Transverse colon (tissue), 4 donors: ENCODE data around the gene BANP. TPM values are rescaled to one million over a fixed set of nuclear protein-coding genes. Genes with fewer than 3 reads are reported as not detected.
"Not testable (repeated sequence)": the region's sequence is repeated elsewhere in the genome, so short reads cannot be mapped to it uniquely, and the experiment has no call there.

Source experiments
- DNase-seq: peaks from one replicate; pipeline ENCODE4 v3.0.0-alpha.2; 2019
- H3K27ac ChIP-seq, 4 donors: fragments of 200-600 bp; sonication (generic); 2 replicates each; pipeline ENCODE4 v1.5.1; 2016 to 2018; ENCODE audit warnings: inconsistent platforms in 4 of 4
- H3K27me3 ChIP-seq: fragments of 200-600 bp; sonication (generic); 2 replicates; pipeline ENCODE4 v1.5.1; 2017; ENCODE audit warnings: inconsistent platforms
- H3K36me3 ChIP-seq, 4 donors: fragments of 200-600 bp; sonication (generic); 2 replicates each; pipeline ENCODE4 v1.5.1; 2017 to 2019; ENCODE audit warnings: inconsistent platforms in 4 of 4
- H3K4me1 ChIP-seq, 4 donors: fragments of 200-600 bp; sonication (generic); 2 replicates each; pipeline ENCODE4 v1.5.1; 2017 to 2020; ENCODE audit warnings: inconsistent platforms in 4 of 4
- H3K4me3 ChIP-seq, 4 donors: fragments of 200-600 bp; sonication (generic); 1 replicate in 1 of 4; 2 replicates in 3 of 4; pipeline versions ENCODE4 v1.5.1 to v1.6.1; 2017 to 2019; ENCODE audit warnings: inconsistent platforms in 4 of 4
- H3K9me3 ChIP-seq, 2 donors: fragments of 200-600 bp; sonication (generic); 2 replicates each; pipeline ENCODE4 v1.5.1; 2017 to 2019; ENCODE audit warnings: inconsistent platforms in 2 of 2
- CTCF ChIP-seq, 5 experiments: fragments of 200-600 bp in 3 of 5; fragments of 450-650 bp in 2 of 5; sonication (generic) in 3 of 5; IDR thresholded peaks; 1 replicate in 2 of 5; 2 replicates in 3 of 5; pipeline ENCODE4 v1.5.1; 2016 to 2017; ENCODE audit warnings: antibody characterized with exemption in 5 of 5, inconsistent platforms in 3 of 5, mild to moderate bottlenecking in 2 of 5, moderate library complexity in 1 of 5
- EP300 ChIP-seq: sonication (generic); formaldehyde crosslinking; IDR thresholded peaks from one replicate; pipeline ENCODE4 v1.6.1; 2017; ENCODE audit warnings: antibody characterized with exemption, low read depth
- POLR2A ChIP-seq: fragments of 450-650 bp; IDR thresholded peaks from one replicate; pipeline ENCODE4 v1.6.1; 2016; ENCODE audit warnings: antibody characterized with exemption, mild to moderate bottlenecking, moderate library complexity
- POLR2AphosphoS5 ChIP-seq, 3 donors: sonication (generic); formaldehyde crosslinking; IDR thresholded peaks; one replicate each; pipeline ENCODE4 v1.6.1; 2016; ENCODE audit warnings: antibody characterized with exemption in 3 of 3
- WGBS, 2 donors: methylation state at CpG; one replicate each; pipeline ENCODE4 v1.1.5; 2018; ENCODE audit warnings: low coverage in 1 of 2; 5-methylcytosine and 5-hydroxymethylcytosine counted together
- in situ Hi-C, 4 donors: fragments of 200-750 bp; cut with MboI; loops; one replicate each; pipeline versions ENCODE4 v1.15.0 to v1.15.1; 2017; ENCODE audit warnings: low sequenced_read_pairs in 3 of 4, low pct_ligation_motif_present in 1 of 4, low pct_unique_long_range_greater_than_20kb in 1 of 4
- intact Hi-C: fragments of 100-400 bp; cut with DNase I; formaldehyde crosslinking; loops from one replicate; pipeline ENCODE4 v1.15.1; 2023; ENCODE audit warnings: low total_unique reads
- total RNA-seq, 4 donors: library from RNA; depleted of rRNA; stranded (reverse); fragments of >200 nt; gene quantifications; one replicate each; pipeline ENCODE4 v1.1.0, GENCODE V29; 2016

The BANP gene
- total RNA-seq, 4 donors from 2014 or later, result 15.3 to 25.1 (median 18.7) TPM

- Histone ChIP-seq H3K9me3 (no peaks in the 10 kb centered on the region), H3K27ac (no peak overlapping the region), H3K4me1 (no peaks in the 10 kb centered on the region), H3K36me3 (no peaks in the 10 kb centered on the region), H3K27me3 (peaks cover 8% of the 10 kb centered on the region), H3K4me3 (no peak overlapping the region)
- TF ChIP-seq POLR2AphosphoS5 (IDR thresholded peaks at IDR 0.05), result no peak
- no peak for TF ChIP-seq CTCF (IDR thresholded peaks at IDR 0.05)
- no peak for TF ChIP-seq EP300
- no peak for TF ChIP-seq POLR2A
- 36% methylated on average over 4 of the region's 4 CpGs; no CpG with 5 or more reads in 1 of the 2 donors for WGBS, 2 donors
- intact Hi-C loops, result no loop called here
- DNase-seq, result no peak
- in situ Hi-C loops, result no loop called here
These were observed 24.1 kb upstream of the BANP start for GRCh38 chr16:87927195-87927562.

- in situ Hi-C loops, result no loop called here
- no peaks in the 10 kb centered on the region for H3K9me3 ChIP-seq
- no peaks in the 10 kb centered on the region for H3K36me3 ChIP-seq
- no peak overlapping the region for H3K4me3 ChIP-seq
- TF ChIP-seq EP300 (no peak), POLR2A (no peak), CTCF (IDR thresholded peaks at IDR 0.05) (no peak), POLR2AphosphoS5 (IDR thresholded peaks at IDR 0.05) (no peak)
- no peak for DNase-seq
- 50 to 65% methylated on average over 2 to 7 of the region's 7 CpGs for WGBS, 2 donors
- intact Hi-C loops, result no loop called here
- H3K4me1 ChIP-seq, result no peaks in the 10 kb centered on the region
- H3K27me3 ChIP-seq, result peaks cover 8% of the 10 kb centered on the region
- H3K27ac ChIP-seq, result no peak overlapping the region
These were observed 21.2 kb upstream of the BANP start for GRCh38 chr16:87929986-87930385.

- no peaks in the 10 kb centered on the region for H3K4me1 ChIP-seq
- WGBS, 2 donors, result 58 to 80% methylated on average over 2 to 11 of the region's 11 CpGs
- intact Hi-C loops, result no loop called here
These were observed 20.8 kb upstream of the BANP start for GRCh38 chr16:87930456-87930855.

GRCh38 chr16:87931504-87931903 lies 19.7 kb upstream of the BANP start:
- Histone ChIP-seq H3K36me3 (no peaks in the 10 kb centered on the region), H3K27ac (no peak overlapping the region), H3K27me3 (peaks cover 2% of the 10 kb centered on the region), H3K4me1 (no peaks in the 10 kb centered on the region), H3K9me3 (no peaks in the 10 kb centered on the region), H3K4me3 (no peak overlapping the region)
- no peak for DNase-seq
- no peak for TF ChIP-seq CTCF (IDR thresholded peaks at IDR 0.05)
- TF ChIP-seq POLR2A, result no peak
- no peak for TF ChIP-seq POLR2AphosphoS5 (IDR thresholded peaks at IDR 0.05)
- no peak for TF ChIP-seq EP300
- 89% methylated on average over 17 of the region's 17 CpGs; no CpG with 5 or more reads in 1 of the 2 donors for WGBS, 2 donors
- intact Hi-C loops, result no loop called here
- in situ Hi-C loops, result no loop called here

More at GRCh38 chr16:87930456-87930855, 20.8 kb upstream of the BANP start:
- no peak overlapping the region for H3K27ac ChIP-seq
- TF ChIP-seq CTCF (IDR thresholded peaks at IDR 0.05), result no peak
- TF ChIP-seq POLR2AphosphoS5 (IDR thresholded peaks at IDR 0.05), result no peak
- no peaks in the 10 kb centered on the region for H3K9me3 ChIP-seq
- no peak for DNase-seq
- in situ Hi-C loops, result no loop called here
- H3K36me3 ChIP-seq, result no peaks in the 10 kb centered on the region
- H3K4me3 ChIP-seq, result no peak overlapping the region
- peaks cover 8% of the 10 kb centered on the region for H3K27me3 ChIP-seq

GRCh38 chr16:87932475-87933139 lies 18.6 kb upstream of the BANP start:
- DNase-seq, in situ Hi-C loops, H3K27ac ChIP-seq, H3K9me3 ChIP-seq, H3K4me3 ChIP-seq, H3K27me3 ChIP-seq, intact Hi-C loops, H3K36me3 ChIP-seq, H3K4me1 ChIP-seq: not testable (repeated sequence)
- 84% methylated on average over 12 of the region's 17 CpGs; no CpG with 5 or more reads in 1 of the 2 donors for WGBS, 2 donors
